WTC11 (cell line): ENCODE measurements around the gene PKP3. TPM values are rescaled to one million over a fixed set of nuclear protein-coding genes. Genes with fewer than 3 reads are reported as not detected.

Experiments used
- ATAC-seq: fragments of 200-7000 bp; cut with Tn5 transposase; 2 replicates; pipeline ENCODE4 v1.10.0; 2021; ENCODE audit warnings: mild to moderate bottlenecking, moderate library complexity
- CTCF ChIA-PET: fragments of 300-600 bp; sonication (Branson Sonifier 250); formaldehyde crosslinking; loops from one replicate; lab custom pipeline; 2021; ENCODE audit warnings: antibody characterized with exemption; lab: Charles Lee
- POLR2A ChIA-PET: fragments of 350-600 bp; sonication (Branson Sonifier 250); formaldehyde crosslinking; loops from one replicate; lab custom pipeline; 2021; ENCODE audit warnings: antibody characterized with exemption; lab: Charles Lee
- DNase-seq: peaks from one replicate; pipeline ENCODE4 v3.0.0; 2021; ENCODE audit warnings: low spot score
- H3K27ac Mint-ChIP-seq: 2 replicates; pipeline ENCODE4 v1.8.0; 2021; ENCODE audit warnings: mixed read lengths
- H3K27me3 Mint-ChIP-seq: 2 replicates; pipeline ENCODE4 v1.8.0; 2021; ENCODE audit warnings: low read depth, mild to moderate bottlenecking, moderate library complexity, mixed read lengths
- H3K36me3 Mint-ChIP-seq: 2 replicates; pipeline ENCODE4 v1.8.0; 2021; ENCODE audit warnings: mixed read lengths
- H3K4me1 Mint-ChIP-seq: 2 replicates; pipeline ENCODE4 v1.8.0; 2022; ENCODE audit warnings: mixed read lengths
- H3K4me3 Mint-ChIP-seq: 2 replicates; pipeline ENCODE4 v1.8.0; 2021; ENCODE audit warnings: mild to moderate bottlenecking, moderate library complexity, mixed read lengths
- H3K9me3 Mint-ChIP-seq: 2 replicates; pipeline ENCODE4 v1.8.0; 2021; ENCODE audit warnings: mixed read lengths
- ARID4B ChIP-seq: sonication (generic); formaldehyde crosslinking; IDR thresholded peaks from 2 replicates; pipeline ENCODE4 v1.8.0; 2023; ENCODE audit warnings: missing genetic modification reagents, mild to moderate bottlenecking, borderline replicate concordance
- ATF1 ChIP-seq: sonication (generic); formaldehyde crosslinking; IDR thresholded peaks from 2 replicates; pipeline ENCODE4 v1.8.1; 2023; ENCODE audit warnings: mild to moderate bottlenecking, moderate library complexity, missing genetic modification reagents
- ATF2 ChIP-seq: sonication (generic); formaldehyde crosslinking; IDR thresholded peaks from 2 replicates; pipeline ENCODE4 v1.8.1; 2022; ENCODE audit warnings: low read depth, missing genetic modification reagents, borderline replicate concordance
- ATF3 ChIP-seq: sonication (generic); formaldehyde crosslinking; conservative IDR thresholded peaks from 2 replicates; pipeline ENCODE4 v1.8.1; 2022; ENCODE audit warnings: mild to moderate bottlenecking, missing genetic modification reagents
- CBFB ChIP-seq: sonication (generic); formaldehyde crosslinking; IDR thresholded peaks from 2 replicates; pipeline ENCODE4 v1.8.1; 2022; ENCODE audit warnings: mild to moderate bottlenecking, low read depth, missing genetic modification reagents
- ELF4 ChIP-seq: sonication (generic); formaldehyde crosslinking; IDR thresholded peaks from 2 replicates; pipeline ENCODE4 v1.8.1; 2022; ENCODE audit warnings: low read depth, mild to moderate bottlenecking, moderate library complexity, missing genetic modification reagents
- EMX1 ChIP-seq: fragments of 250-450 bp; sonication (Bioruptor Pico); IDR thresholded peaks from 2 replicates; pipeline ENCODE4 v1.8.0; 2021; ENCODE audit warnings: mild to moderate bottlenecking
- FOXK1 ChIP-seq: sonication (generic); formaldehyde crosslinking; IDR thresholded peaks from 2 replicates; pipeline ENCODE4 v1.8.0; 2022; ENCODE audit warnings: mild to moderate bottlenecking, moderate library complexity, missing genetic modification reagents
- FOXP1 ChIP-seq: sonication (generic); formaldehyde crosslinking; IDR thresholded peaks from 2 replicates; pipeline ENCODE4 v1.8.0; 2022; ENCODE audit warnings: missing genetic modification reagents, mild to moderate bottlenecking, moderate library complexity, borderline replicate concordance
- HMGA2 ChIP-seq: fragments of 250-450 bp; sonication (Bioruptor Pico); IDR thresholded peaks from 2 replicates; pipeline ENCODE4 v1.4.0; 2021; ENCODE audit warnings: mild to moderate bottlenecking, moderate library complexity
- IRF1 ChIP-seq: sonication (generic); formaldehyde crosslinking; IDR thresholded peaks from 2 replicates; pipeline ENCODE4 v1.8.0; 2023; ENCODE audit warnings: missing genetic modification reagents
- NR1H2 ChIP-seq: sonication (generic); formaldehyde crosslinking; IDR thresholded peaks from 2 replicates; pipeline ENCODE4 v1.9.0; 2021; ENCODE audit warnings: mild to moderate bottlenecking, moderate library complexity, missing genetic modification reagents
- OVOL2 ChIP-seq: fragments of 250-450 bp; sonication (Bioruptor Pico); IDR thresholded peaks from 2 replicates; pipeline ENCODE4 v1.9.0; 2021; ENCODE audit warnings: mild to moderate bottlenecking, borderline replicate concordance
- RELA ChIP-seq: sonication (generic); formaldehyde crosslinking; IDR thresholded peaks from 2 replicates; pipeline ENCODE4 v1.8.1; 2022; ENCODE audit warnings: missing genetic modification reagents, mild to moderate bottlenecking, borderline replicate concordance
- SMAD3 ChIP-seq: sonication (generic); formaldehyde crosslinking; IDR thresholded peaks from 2 replicates; pipeline ENCODE4 v1.8.0; 2022; ENCODE audit warnings: missing genetic modification reagents, mild to moderate bottlenecking, borderline replicate concordance
- TCF7 ChIP-seq: sonication (generic); formaldehyde crosslinking; IDR thresholded peaks from 2 replicates; pipeline ENCODE4 v1.8.0; 2022; ENCODE audit warnings: mild to moderate bottlenecking, low read depth, missing genetic modification reagents, moderate library complexity
- TP53 ChIP-seq: sonication (generic); formaldehyde crosslinking; IDR thresholded peaks from 2 replicates; pipeline ENCODE4 v1.8.1; 2023; ENCODE audit warnings: mild to moderate bottlenecking, missing genetic modification reagents
- USF1 ChIP-seq: sonication (generic); formaldehyde crosslinking; IDR thresholded peaks from 2 replicates; pipeline ENCODE4 v1.8.0; 2022; ENCODE audit warnings: mild to moderate bottlenecking, missing genetic modification reagents
- ZNF138 ChIP-seq: sonication (generic); formaldehyde crosslinking; conservative IDR thresholded peaks from 2 replicates; pipeline ENCODE4 v1.8.1; 2022; ENCODE audit warnings: mild to moderate bottlenecking, moderate library complexity, missing genetic modification reagents
- ZNF671 ChIP-seq: fragments of 250-450 bp; sonication (Bioruptor Pico); IDR thresholded peaks from 2 replicates; pipeline ENCODE4 v1.8.0; 2021; ENCODE audit warnings: mild to moderate bottlenecking
- total RNA-seq: library from RNA; stranded (reverse); gene quantifications from 3 replicates; pipeline ENCODE4 v1.2.3, GENCODE V29; 2021

Gene PKP3
- total RNA-seq, 1 experiment from 2014 or later, result 17.3 TPM

- ChIA-PET CTCF (interaction anchor here (0.8 to 1.6 kb wide), 4 partner anchors 15 to 56 kb away, joined by 3 to 8 read pairs (median 5); no protein-coding TSS in a partner anchor), POLR2A (no interaction called here)
- no peak for DNase-seq
- Mint-ChIP-seq H3K27ac (no peak overlapping the region), H3K4me1 (peaks cover 6% of the 10 kb centered on the region), H3K4me3 (no peak overlapping the region), H3K36me3 (0 out of 2 replicates have a peak, but pooled peaks cover 1% of the 10 kb centered on the region), H3K27me3 (peaks cover 10% of the 10 kb centered on the region), H3K9me3 (peaks cover 3% of the 10 kb centered on the region)
- TF ChIP-seq ATF1 (no peak), CBFB (no peak), ELF4 (CRISPR knock-in tag) (no peak), TCF7 (no peak)
- no peak for ATAC-seq
Observed at GRCh38 chr11:392102-392777, 1.8 kb upstream of the PKP3 start.

- no peak for DNase-seq
- Mint-ChIP-seq H3K27ac (no peak overlapping the region), H3K4me3 (peak overlapping the region; percentile 45), H3K27me3 (no peaks in the 10 kb centered on the region; the same call in 1 of the 2 replicates), H3K36me3 (peaks cover 4% of the 10 kb centered on the region; the same call in 1 of the 2 replicates), H3K4me1 (peaks cover 6% of the 10 kb centered on the region), H3K9me3 (no peaks in the 10 kb centered on the region)
- CTCF ChIA-PET, result interaction anchor here (0.5 to 1.6 kb wide), 7 partner anchors 13 to 143 kb away, joined by 3 to 8 read pairs (median 3); no protein-coding TSS in a partner anchor
- TF ChIP-seq USF1 (CRISPR knock-in tag), result no peak
- TF ChIP-seq ZNF671 (CRISPR knock-in tag), result no peak
- POLR2A ChIA-PET, result interaction anchor here (0.8 to 1.0 kb wide), 2 partner anchors 17 to 23 kb away, joined by 3 to 4 read pairs; no protein-coding TSS in a partner anchor
- no peak for ATAC-seq
Observed at GRCh38 chr11:393219-394033, 583 bp upstream of the PKP3 start.

- Mint-ChIP-seq H3K4me3 (peak overlapping the region; percentile 63), H3K27ac (0 out of 2 replicates have a peak overlapping the region, but pooled peaks have one; percentile 72), H3K27me3 (peaks cover 8% of the 10 kb centered on the region), H3K36me3 (peaks cover 11% of the 10 kb centered on the region), H3K4me1 (peaks cover 6% of the 10 kb centered on the region), H3K9me3 (peaks cover 3% of the 10 kb centered on the region; the same call in 1 of the 2 replicates)
- DNase-seq (no peak), ATAC-seq (no peak)
- CTCF ChIA-PET, result interaction anchor here (0.8 to 1.1 kb wide), 2 partner anchors 22 to 53 kb away, joined by 3 to 6 read pairs; no protein-coding TSS in a partner anchor
- POLR2A ChIA-PET, result interaction anchor here (0.9 kb wide), 1 partner anchor 9 kb away, joined by 3 read pairs; no protein-coding TSS in a partner anchor
- TF ChIP-seq FOXP1 (CRISPR knock-in tag), result no peak
- no peak for TF ChIP-seq ZNF138
- no peak for TF ChIP-seq FOXK1
- TF ChIP-seq ATF2, result no peak
- TF ChIP-seq SMAD3 (CRISPR knock-in tag), result no peak
- no peak for TF ChIP-seq EMX1 (CRISPR knock-in tag)
- TF ChIP-seq NR1H2 (CRISPR knock-in tag), result no peak
- TF ChIP-seq OVOL2 (CRISPR knock-in tag), result no peak
- TF ChIP-seq HMGA2 (CRISPR knock-in tag), result no peak
- no peak for TF ChIP-seq ATF1
- no peak for TF ChIP-seq ARID4B (CRISPR knock-in tag)
- no peak for TF ChIP-seq ATF3
- no peak for TF ChIP-seq RELA
- no peak for TF ChIP-seq IRF1 (CRISPR knock-in tag)
- TF ChIP-seq TP53, result no peak
Observed at GRCh38 chr11:394858-395655, 1.0 kb downstream of the PKP3 start.
